Activated T-helper 9 cell treated with anti-CD3 and anti-CD28 coated beads, Interleukin-2, amount 50 U/mL, for 16 hours (primary cell): ENCODE data around the gene NEDD4.

Experiments used
- DNase-seq: peaks from one replicate; pipeline ENCODE4 v3.0.0-alpha.2; 2020; ENCODE audit warnings: low read depth

The NEDD4 gene

DNA sequence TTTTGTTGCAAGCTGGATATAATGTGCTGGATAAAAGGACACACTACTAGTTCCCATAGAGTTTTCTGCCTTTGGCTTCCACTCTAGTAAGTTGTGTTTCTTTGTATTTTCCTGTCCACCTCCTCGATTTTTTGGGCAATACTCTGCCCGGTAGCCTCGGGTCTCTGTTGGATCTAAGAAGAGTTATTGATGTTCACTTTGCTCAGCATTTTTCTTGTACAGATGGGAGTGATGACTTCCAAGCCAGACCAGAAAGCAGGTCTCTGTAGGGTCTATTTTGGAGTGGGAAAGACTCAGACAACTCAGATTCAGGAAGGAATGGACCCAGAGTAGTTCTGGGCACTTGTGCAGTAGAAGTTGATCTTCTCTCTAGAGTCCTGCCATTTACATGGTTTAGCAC, 214.5 kb downstream of the NEDD4 start:
- DNase-seq: no peak
